GM18526 (cell line): Measurements from ENCODE around the gene CTTN.

Experiments used
- POLR2A ChIP-seq: IDR thresholded peaks from 3 replicates; pipeline ENCODE4 v1.6.1; 2011; ENCODE audit not compliant: insufficient read length; ENCODE audit errors: extremely low read depth

The CTTN gene

GRCh38 chr11:70464509-70465361 lies 66.4 kb downstream of the CTTN start:
- TF ChIP-seq POLR2A = no peak

- TF ChIP-seq POLR2A = no peak
These were observed 67.8 kb downstream of the CTTN start for GRCh38 chr11:70466154-70466553.

- TF ChIP-seq POLR2A = no peak
These were observed 68.3 kb downstream of the CTTN start for GRCh38 chr11:70466596-70466995.

GRCh38 chr11:70467201-70468085 lies 69.1 kb downstream of the CTTN start:
- no peak for TF ChIP-seq POLR2A

GRCh38 chr11:70468256-70469195 lies 70.2 kb downstream of the CTTN start:
- no peak for TF ChIP-seq POLR2A

GRCh38 chr11:70470127-70470526 lies 71.8 kb downstream of the CTTN start:
- no peak for TF ChIP-seq POLR2A

- TF ChIP-seq POLR2A = no peak
These were observed 72.9 kb downstream of the CTTN start for GRCh38 chr11:70471254-70471653.

GRCh38 chr11:70472240-70472639 lies 73.9 kb downstream of the CTTN start:
- TF ChIP-seq POLR2A = no peak

- no peak for TF ChIP-seq POLR2A
These were observed 75.0 kb downstream of the CTTN start for GRCh38 chr11:70473186-70473872.

GRCh38 chr11:70473873-70474690 lies 75.8 kb downstream of the CTTN start:
- no peak for TF ChIP-seq POLR2A

- no peak for TF ChIP-seq POLR2A
These were observed 76.4 kb downstream of the CTTN start for GRCh38 chr11:70474710-70475109.

- TF ChIP-seq POLR2A = no peak
These were observed 78.3 kb downstream of the CTTN start for GRCh38 chr11:70476669-70477068.

GRCh38 chr11:70477176-70477575 lies 78.8 kb downstream of the CTTN start:
- TF ChIP-seq POLR2A = no peak

GRCh38 chr11:70477609-70478008 lies 79.3 kb downstream of the CTTN start:
- TF ChIP-seq POLR2A = no peak
